HG02884 (cell line): ENCODE data around the gene TXNL4A.
A peak's percentile ranks its signal among the peaks of the same experiment; 100 is the strongest.
"Not testable (repeated sequence)": the region's sequence is repeated elsewhere in the genome, so short reads cannot be mapped to it uniquely, and the experiment has no call there.

ENCODE experiments used
- ATAC-seq: cut with Tn5 transposase; IDR thresholded peaks from one replicate; pipeline ENCODE4 v1.9.1; 2021; ENCODE audit warnings: mild to moderate bottlenecking, moderate library complexity; ENCODE audit not compliant: unreplicated experiment

TXNL4A gene

GRCh38 chr18:80000877-80001276 is 12.5 kb upstream of the TXNL4A start:
- no peak for ATAC-seq

DNA sequence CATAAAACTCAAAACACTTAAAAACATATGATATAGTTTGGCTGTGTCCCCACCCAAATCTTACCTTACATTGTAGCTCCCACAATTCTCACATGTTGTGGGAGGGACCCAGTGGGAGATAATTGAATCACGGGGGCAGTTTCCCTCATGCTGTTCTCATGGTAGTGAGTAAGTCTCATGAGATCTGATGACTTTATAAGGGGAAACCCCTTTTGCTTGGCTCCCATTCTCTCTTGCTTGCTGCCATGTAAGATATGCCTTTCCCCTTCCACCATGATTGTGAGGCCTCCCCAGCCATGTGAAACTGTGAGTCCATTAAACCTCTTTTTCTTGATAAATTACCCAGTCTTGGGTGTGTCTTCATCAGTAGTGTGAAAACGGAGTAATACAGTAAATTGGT is 11.3 kb upstream of the TXNL4A start:
- not testable (repeated sequence) for ATAC-seq

GRCh38 chr18:79991494-79991893 is 3.1 kb upstream of the TXNL4A start:
- no peak for ATAC-seq

DNA sequence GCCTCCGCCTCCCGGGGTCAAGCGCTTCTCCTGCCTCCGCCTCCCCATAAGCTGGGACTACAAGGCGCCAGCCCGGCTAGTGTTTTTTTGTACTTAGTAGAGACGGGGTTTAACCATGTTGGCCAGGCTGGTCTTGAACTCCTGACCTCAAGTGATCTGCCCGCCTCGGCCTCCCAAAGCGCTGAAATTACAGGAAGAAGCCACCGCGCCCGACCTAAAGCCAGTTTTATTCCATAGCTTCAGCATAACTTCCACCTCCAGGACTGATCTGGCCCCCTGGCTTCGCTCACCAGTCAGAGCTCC is 783 bp upstream of the TXNL4A start:
- ATAC-seq: no peak

GRCh38 chr18:79988071-79988450 is 302 bp downstream of the TXNL4A start:
- ATAC-seq: peak; percentile 48

- ATAC-seq: no peak
Observed at GRCh38 chr18:79987566-79987965, 797 bp downstream of the TXNL4A start.

GRCh38 chr18:79986726-79987125 is 1.6 kb downstream of the TXNL4A start:
- no peak for ATAC-seq

DNA sequence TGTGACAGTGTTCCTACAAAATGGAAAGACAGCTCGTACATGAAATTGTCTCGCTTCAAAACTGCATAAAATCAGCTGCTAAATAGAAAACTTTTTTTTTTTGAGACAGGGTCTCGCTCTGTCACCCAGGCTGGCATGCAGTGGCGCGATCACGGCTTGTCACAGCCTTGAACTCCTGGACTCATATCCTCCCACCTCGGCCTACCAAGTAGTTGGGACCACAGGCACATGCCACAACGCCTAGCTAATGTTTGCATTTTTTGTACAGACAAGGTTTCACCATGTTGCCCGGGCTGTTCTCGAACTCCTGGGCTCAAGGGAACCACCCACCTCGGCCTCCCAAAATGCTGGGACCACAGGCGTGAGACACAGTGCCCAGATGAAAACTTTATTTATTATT is 3.2 kb downstream of the TXNL4A start:
- ATAC-seq: no peak

GRCh38 chr18:79983793-79984192 is 4.6 kb downstream of the TXNL4A start:
- ATAC-seq: no peak

DNA sequence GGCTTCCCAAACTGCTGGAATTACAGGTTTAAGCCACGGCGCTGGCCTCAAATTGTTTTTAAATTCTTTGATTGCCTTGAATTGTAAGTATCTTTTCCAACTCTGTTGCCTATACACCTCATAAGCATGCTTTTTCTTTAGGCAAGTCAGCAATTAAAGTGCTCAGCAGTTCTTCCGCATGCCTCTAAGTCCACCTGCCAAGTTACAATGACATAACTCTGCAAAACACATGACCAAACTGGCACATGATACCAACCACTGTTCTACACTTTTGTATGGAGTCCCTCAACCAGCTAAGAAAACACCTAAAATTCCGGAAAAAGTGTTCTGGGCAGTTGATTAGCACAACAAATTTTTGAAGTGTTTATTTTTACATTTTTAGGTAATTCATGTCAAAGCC is 5.1 kb downstream of the TXNL4A start:
- ATAC-seq: no peak

DNA sequence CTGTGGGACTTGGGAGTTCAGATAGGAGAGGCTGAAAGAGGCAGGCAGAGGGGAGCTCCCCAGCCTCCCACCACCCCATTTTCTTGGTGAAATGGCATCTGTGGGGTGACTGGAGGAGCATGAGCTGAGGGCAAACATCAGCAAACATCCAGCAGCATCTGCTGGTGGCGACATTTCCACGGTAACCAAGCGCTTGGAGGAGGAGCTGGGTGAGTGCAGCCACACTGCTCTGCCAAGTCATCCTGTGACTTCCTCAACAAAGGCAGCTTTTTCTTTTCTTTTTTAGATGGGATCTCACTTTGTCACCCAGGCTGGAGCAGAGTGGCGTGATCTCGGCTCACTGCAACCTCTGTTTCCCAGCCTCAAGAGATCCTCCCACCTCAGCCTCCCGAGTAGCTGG is 5.6 kb downstream of the TXNL4A start:
- no peak for ATAC-seq

GRCh38 chr18:79980585-79980984 is 7.8 kb downstream of the TXNL4A start:
- no peak for ATAC-seq

GRCh38 chr18:79979843-79980242 is 8.5 kb downstream of the TXNL4A start:
- ATAC-seq: no peak

DNA sequence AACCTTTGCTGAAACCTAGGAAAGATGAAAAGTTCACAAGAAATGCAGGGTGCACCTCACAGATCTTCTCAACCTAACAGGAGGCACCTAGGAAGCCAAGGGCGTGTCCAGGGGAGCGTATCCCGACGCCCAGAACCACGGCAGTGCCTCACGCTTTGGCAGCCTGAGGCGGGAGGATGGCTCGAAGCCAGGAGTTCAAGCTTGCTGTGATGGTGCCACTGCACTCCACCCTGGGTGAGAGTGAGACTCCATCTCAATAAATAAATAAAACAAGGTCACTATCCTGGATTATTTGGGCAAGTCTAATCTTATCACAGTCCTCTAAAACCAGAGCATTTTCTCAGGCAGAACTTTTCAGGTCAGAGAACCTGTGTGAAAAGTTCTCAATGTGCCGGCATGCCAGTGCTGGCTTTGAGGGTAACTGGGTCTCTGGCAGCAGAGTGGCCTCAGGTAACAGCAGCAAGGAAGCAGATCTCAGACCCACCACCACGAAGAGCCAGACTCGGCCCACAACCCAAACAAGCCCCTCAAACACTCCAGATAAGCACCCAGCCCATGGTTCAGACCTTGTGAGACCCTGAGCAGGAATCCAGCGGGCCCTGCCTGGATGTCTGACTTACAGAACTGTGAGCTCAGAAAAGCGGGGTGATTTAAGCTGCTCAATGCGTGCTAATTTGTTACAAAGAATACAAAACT is 12.2 kb downstream of the TXNL4A start:
- no peak for ATAC-seq

DNA sequence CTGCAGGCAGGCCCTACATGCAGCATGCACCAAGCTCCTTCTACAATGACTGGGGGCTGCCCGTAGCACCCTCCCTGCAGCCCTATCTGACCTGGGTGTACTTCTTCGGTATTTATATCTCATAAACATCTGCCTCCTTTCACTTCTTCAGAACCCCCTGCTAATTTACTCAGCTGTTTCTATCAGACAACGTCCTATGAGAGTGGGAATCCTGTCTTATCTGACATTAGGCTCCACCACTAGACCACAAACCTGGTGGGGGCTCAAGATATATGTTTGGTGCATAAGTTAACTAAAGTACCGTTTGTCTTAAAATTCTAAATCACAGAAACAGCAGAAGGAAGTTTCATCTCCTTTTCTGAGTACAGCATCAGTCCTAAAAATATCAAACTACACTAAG is 13.3 kb downstream of the TXNL4A start:
- no peak for ATAC-seq

- ATAC-seq: no peak
Observed at GRCh38 chr18:79974025-79974654, 14.2 kb downstream of the TXNL4A start.

GRCh38 chr18:79973517-79973916 is 14.8 kb downstream of the TXNL4A start:
- ATAC-seq: no peak

DNA sequence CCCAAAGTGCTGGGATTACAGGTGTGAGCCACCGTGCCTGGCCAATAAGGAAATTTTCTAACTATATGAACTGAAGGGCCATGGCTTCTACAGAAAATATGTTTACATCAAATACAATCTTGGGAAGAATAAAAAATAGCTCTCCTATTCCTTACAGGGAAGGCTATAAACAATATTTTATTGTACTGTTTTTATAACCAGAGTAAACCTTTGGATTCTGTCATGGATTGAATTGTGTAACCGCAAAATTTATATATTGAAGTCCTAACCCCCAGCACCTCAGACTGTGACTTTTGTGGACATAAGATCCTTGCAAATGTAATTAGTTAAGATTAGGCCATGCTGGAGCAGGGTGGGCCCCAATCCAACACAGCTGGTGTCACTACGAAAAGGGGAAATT is 15.6 kb downstream of the TXNL4A start:
- ATAC-seq: no peak

- ATAC-seq: no peak
Observed at GRCh38 chr18:79971986-79972385, 16.4 kb downstream of the TXNL4A start.

GRCh38 chr18:79971211-79971952 is 17.0 kb downstream of the TXNL4A start:
- ATAC-seq: no peak

DNA sequence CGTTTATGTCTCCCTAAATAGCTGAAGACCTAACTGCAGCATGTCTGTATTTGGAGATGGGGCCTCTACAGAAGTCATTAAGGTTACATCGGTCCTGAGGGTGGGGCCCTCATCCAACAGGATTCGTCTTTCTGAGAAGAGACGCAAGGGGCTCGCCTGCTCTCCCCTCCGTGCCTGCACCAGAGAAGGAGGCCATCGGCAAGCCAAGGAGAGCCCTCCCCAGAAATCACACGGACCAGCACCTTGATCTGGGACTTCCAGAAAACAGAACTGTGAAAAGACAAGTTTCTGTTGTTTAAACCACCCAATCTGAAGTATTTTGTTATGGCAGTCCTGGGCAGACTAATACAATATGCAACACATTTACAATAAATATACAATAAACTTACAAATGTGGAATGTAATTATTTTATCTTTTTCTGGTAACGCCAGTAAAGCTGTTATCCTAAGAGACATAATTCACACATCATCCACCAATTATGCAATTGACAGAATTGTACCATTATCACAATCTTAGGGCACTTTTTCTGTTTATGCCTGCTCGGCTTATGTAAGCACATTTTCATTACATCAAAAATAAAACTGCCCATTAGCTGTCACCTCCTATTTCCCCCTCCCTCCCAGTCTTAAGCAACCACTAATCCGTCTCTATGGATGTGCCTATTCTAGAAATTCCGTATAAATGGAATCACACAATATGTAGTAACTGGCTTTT is 17.8 kb downstream of the TXNL4A start:
- no peak for ATAC-seq
